ENCODE data around the gene RAMAC.
"Not testable (repeated sequence)": the region's sequence is repeated elsewhere in the genome, so short reads cannot be mapped to it uniquely, and the experiment has no call there.

Gene RAMAC

GRCh38 chr15:82985688-82986441, at the start of gene RAMAC:
Gene RAMAC, plus strand, starts transcription at chr15:82986210. Its CDS starts 2,809 bp downstream, at chr15:82989019.
- DNase-seq, result peak; percentile 95

GRCh38 chr15:82936966-82937711, 48.9 kb upstream of the RAMAC start:
- DNase-seq, result no peak

- DNase-seq, result no peak
Observed at GRCh38 chr15:82937712-82938058, 48.3 kb upstream of the RAMAC start.

GRCh38 chr15:82939678-82940077, 46.3 kb upstream of the RAMAC start:
- not testable (repeated sequence) for DNase-seq

GRCh38 chr15:82942691-82943090, 43.3 kb upstream of the RAMAC start:
- no peak for DNase-seq

- DNase-seq, result no peak
Observed at GRCh38 chr15:82943176-82943575, 42.8 kb upstream of the RAMAC start.

- DNase-seq, result no peak
Observed at GRCh38 chr15:82944056-82944455, 42.0 kb upstream of the RAMAC start.

- DNase-seq, result no peak
Observed at GRCh38 chr15:82944821-82945220, 41.2 kb upstream of the RAMAC start.

- DNase-seq, result no peak
Observed at GRCh38 chr15:82945326-82945725, 40.7 kb upstream of the RAMAC start.

GRCh38 chr15:82946155-82946701, 39.8 kb upstream of the RAMAC start:
- no peak for DNase-seq

GRCh38 chr15:82950295-82950694, 35.7 kb upstream of the RAMAC start:
- DNase-seq, result no peak

- no peak for DNase-seq
Observed at GRCh38 chr15:82950746-82951370, 35.2 kb upstream of the RAMAC start.

GRCh38 chr15:82951472-82952157, 34.4 kb upstream of the RAMAC start:
- DNase-seq, result no peak

- DNase-seq, result no peak
Observed at GRCh38 chr15:82952158-82953081, 33.6 kb upstream of the RAMAC start, which contains the start of gene HOMER2. Gene HOMER2, minus strand, starts transcription at chr15:82952720. Its CDS starts 185 bp downstream, at chr15:82952535.

GRCh38 chr15:82958638-82959037, 27.4 kb upstream of the RAMAC start:
- DNase-seq, result no peak

- DNase-seq, result no peak
Observed at GRCh38 chr15:82959423-82959822, 26.6 kb upstream of the RAMAC start.

- DNase-seq, result no peak
Observed at GRCh38 chr15:82960766-82961165, 25.2 kb upstream of the RAMAC start.

GRCh38 chr15:82963471-82964341, 22.3 kb upstream of the RAMAC start:
- no peak for DNase-seq

- no peak for DNase-seq
Observed at GRCh38 chr15:82964890-82965289, 21.1 kb upstream of the RAMAC start.

GRCh38 chr15:82966671-82967071, 19.3 kb upstream of the RAMAC start:
- no peak for DNase-seq

- no peak for DNase-seq
Observed at GRCh38 chr15:82968066-82968465, 17.9 kb upstream of the RAMAC start.

Measured in CD4-positive, alpha-beta T cell treated with Interferon gamma for 1 hour (primary cell).